ENCODE results near the gene C9orf72.

- no peak for TF ChIP-seq CTCF (IDR thresholded peaks at IDR 0.05; ENCODE audit: poor library complexity)
- no peak for TF ChIP-seq EZH2phosphoT487 (IDR thresholded peaks at IDR 0.05; ENCODE audit: low read depth, severe bottlenecking, unreplicated experiment)
These were observed 29.7 kb upstream of the C9orf72 start for GRCh38 chr9:27602954-27603353.
